CD4-positive, alpha-beta T cell treated with Interleukin-6 for 4 hours (primary cell): ENCODE results near the gene PRSS21.
A peak's percentile ranks its signal among the peaks of the same experiment; 100 is the strongest.

Experiments used
- DNase-seq: peaks from one replicate; pipeline ENCODE4 v3.0.0-alpha.2; 2020; ENCODE audit warnings: mixed read lengths

Gene PRSS21

GRCh38 chr16:2816751-2817339, at the start of gene PRSS21:
PRSS21 (plus strand) TSS chr16:2817237; CDS start chr16:2817269, 32 bp downstream.
- peak; percentile 45 for DNase-seq

DNA sequence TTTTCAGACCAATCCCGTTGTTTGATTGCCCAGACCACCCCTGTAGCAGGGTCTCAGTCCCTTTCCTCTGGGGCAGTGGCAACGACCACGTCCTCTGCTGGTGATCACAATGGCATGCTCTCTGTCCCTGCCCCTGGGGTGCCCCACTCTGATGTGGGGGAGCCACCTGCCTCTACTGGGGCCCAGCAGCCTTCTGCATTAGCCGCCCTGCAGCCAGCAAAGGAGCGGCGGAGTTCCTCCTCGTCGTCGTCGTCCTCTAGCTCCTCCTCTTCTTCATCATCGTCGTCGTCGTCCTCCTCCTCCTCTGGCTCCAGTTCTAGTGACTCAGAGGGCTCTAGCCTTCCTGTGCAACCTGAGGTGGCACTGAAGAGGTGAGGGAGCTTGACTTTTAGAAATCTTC, 49.1 kb upstream of the PRSS21 start:
- DNase-seq, result no peak

GRCh38 chr16:2768403-2769089, 48.5 kb upstream of the PRSS21 start:
- DNase-seq, result no peak

DNA sequence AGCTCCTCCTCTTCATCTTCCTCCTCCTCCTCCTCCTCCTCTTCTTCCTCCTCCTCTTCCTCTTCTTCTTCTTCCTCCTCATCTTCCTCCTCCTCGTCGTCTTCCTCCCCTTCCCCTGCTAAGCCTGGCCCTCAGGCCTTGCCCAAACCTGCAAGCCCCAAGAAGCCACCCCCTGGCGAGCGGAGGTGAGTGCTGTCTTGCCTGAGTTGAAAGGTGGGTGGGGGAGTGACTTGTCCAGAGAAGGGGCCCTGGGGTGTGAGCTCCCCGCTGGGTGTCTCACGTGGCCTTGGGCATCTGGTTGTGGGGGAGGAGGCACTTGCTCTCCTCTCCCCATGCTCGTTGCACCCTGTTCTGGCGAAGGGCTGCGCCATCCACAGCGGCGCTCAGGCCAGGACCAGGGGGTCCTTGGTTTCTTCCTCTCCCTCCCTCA, 47.9 kb upstream of the PRSS21 start:
- no peak for DNase-seq

- DNase-seq, result no peak
Measured at GRCh38 chr16:2769675-2770056, 47.4 kb upstream of the PRSS21 start.

DNA sequence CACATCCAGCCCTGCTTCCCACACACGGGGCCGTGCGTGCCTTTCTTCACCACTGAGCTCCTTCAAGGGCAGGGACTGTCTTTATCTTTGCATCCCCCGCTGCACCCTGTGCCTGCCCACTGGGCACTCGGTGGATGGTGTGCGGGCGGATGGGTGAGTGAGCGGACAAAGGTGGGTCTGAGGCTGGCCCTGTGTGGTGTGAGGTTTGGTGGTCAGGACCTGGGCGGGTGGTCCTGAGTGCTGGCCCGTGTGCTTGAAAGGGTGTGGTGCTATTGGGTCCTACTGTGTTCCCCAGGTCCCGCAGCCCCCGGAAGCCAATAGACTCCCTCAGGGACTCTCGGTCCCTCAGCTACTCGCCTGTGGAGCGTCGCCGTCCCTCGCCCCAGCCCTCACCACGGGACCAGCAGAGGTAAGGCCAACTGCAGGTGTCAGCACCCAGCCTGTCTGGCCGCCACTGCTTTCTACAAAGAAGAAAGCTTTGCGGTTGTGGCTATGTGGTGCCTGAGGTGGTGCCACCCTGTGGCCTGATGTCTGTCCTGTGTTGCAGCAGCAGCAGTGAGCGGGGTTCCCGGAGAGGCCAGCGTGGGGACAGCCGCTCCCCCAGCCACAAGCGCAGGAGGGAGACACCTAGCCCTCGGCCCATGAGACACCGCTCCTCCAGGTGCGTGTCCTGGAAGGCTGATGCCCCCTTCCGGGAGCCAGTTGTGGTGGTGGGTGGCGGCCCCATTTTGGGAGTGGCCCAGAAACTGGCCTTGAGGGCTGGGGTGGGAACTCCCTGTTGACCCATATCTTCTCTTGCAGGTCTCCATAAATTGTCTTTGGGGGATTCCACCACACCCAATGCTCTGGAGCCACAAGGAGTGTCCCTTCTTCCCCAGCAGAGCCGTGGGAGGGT, 46.7 kb upstream of the PRSS21 start:
- DNase-seq, result no peak

DNA sequence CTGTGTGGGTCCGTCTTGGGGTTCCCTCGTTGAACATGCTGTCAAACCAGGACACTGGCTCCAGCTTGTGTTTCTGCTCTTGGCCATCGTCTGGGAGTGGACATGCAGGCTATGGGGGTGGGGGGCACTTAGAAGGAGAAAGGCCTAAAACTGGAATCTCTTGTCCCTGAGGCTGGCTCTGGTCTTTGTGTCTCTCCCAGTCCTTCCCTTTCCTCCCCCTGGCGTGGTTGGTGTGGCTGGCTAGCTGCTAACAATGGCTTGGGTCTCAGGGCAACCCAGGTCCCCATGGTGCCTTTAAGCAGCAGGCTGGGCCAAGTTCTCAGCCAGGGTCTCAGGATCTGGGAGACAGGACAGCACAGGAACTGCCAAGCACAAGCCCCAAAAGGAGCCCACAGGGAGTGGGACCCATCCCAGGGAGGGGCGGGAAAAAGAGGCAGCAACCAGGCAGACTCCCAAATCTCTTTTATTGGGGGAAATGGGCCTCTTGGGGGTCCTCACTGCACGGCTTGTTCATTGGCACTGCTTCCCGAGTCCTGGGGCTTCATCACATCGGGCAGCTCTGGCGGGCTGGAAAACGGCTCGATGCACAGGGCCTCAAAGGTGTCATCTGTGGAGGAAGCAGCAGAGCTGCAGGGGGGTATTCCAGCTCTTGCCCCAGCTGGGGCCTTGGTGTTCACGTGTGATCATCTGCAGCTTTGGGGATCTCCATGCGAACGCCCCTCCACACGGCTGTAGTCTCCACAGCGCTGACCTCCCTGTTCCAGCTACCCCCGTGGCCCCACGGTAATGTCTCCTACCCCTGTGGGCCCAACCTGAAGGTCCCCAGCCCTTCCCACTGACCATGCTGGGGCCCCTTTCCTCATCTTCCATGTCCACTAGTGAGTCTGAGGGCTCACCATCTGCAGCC, 45.3 kb upstream of the PRSS21 start:
- DNase-seq, result no peak

DNA sequence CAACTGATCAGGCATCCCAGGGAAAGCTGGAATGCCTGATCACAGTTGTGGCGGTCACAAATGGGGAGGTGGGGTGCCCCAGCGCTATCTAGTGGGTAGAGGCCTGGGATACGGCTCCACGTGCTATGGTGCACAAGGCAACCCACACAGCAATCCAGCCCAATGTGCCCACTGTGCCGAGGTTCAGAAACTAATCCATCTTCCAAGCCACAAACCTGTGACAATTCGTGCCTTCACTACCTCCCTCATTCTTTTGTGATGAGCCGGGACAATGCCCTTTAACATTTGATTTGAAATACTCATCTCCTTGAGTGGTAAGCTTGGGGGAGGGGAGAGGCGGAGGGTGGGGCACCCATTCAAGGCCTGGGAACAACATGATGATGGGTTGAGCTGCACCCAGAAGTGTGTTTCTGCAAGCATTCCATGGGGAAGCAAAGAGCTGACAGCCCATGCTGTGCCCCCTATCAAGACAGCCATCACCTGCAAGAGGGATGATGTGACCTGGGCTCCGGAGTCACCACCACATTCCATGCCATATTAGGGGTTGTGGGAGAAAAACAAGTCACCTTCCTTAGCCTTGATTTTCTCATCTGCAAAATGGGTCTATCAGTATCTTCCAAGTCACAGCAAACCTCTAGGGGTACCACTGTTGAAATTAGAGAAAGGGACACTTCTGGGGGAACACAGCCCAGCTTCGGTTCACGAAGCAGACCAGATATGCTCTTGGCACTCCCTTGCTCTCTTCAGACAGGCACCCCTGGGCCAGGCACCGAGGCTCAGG, 43.7 kb upstream of the PRSS21 start:
- no peak for DNase-seq

DNA sequence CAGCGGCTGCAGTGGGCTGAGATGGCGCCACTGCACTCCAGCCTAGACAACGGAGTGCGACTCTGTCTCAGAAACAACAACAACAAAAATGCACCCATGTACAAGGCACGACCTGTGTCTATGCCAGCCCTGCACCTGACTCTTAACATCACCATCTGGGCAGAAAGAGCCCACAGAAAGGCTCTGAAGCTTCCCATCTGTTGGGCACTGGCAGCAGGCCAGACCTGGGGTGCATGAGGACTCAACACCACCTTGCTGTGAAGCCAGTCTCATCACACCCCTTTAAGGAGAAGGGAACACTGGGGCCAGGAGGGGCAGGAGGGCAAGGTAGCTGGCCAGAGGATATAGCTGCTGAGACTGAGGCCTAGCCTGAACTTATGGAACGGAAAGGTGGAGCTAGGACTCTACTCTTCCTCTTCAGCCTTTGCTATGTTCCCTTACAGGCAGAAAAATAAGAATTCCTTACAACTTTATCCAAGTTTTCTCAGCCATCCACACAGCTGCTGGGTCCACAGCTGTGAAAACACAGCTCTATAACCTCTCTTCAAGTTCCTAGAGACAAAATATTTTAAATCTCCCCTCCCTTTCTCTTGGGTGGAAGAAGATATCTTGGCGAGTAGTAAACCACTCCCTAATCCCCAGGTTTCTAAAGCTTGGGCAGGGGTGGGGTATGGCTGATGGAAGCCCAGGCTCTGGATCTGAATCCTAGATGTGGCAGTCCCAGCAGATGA, 42.7 kb upstream of the PRSS21 start:
- DNase-seq, result no peak

DNA sequence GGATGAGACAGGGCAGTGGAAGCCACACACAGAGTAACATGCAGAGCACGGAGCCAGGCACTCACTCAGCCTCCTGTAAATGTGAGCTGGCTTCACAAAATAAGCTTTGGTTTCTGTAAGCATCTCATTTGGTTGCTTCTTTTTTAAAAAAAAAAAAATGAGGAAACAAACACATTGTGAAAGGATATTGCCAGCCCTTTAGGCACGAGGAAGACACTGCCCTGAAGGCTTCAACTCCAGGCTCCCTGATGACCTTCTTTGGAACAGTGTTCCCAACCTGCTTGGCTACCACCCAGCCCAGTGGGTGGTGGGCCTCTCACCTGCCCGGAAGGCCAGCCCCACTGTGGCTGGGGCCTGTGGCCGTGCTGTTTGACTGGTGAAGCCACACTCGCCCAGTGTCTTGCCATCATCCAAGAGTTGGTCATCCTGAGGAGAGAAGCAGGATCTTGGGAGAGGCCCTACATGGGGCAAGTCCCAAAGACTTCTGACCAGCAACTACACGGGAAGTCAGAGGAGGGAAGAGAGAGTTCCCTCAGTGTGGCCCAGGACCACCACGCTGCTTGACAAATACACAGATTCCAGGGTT, 41.8 kb upstream of the PRSS21 start:
- no peak for DNase-seq

GRCh38 chr16:2775765-2776499, 41.1 kb upstream of the PRSS21 start:
- DNase-seq, result no peak

GRCh38 chr16:2776500-2777139, 40.4 kb upstream of the PRSS21 start:
- no peak for DNase-seq

DNA sequence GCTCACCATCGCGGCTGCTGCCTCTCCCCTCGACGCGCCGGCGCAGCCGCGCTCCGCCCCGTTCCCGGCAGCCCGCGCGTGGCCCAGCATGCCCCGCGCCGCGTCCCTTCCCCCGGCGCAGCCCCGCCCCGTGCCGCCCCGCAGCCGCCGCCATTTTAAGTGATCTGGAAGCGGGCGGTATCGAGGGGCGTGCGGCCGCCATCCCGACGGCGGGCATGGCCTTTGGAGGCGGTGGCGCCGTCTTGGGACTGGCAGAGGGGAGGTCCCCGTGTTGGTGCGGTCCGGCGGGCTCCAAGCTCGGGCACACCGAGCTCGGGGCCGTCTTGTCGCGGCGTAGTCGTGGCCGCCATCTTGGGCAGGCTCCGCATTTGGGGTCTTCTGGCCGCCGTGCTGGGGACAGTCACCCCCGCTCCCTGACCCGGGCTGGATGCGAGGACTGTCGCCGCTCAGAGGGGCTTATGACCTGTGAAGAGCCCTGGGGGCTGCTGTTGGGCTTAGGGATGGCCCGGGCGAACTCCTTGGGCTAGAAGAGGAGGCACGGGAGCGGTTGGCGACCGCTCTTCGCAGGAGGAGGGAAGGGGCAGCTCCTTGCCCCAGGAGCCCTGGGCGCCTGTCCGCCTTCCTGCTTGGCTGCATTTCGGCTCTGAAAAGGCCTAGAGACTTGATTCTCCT, 39.7 kb upstream of the PRSS21 start, which contains the start of gene ELOB:
Gene ELOB, minus strand, starts transcription at position 50 of the 672 bp plus-strand sequence. Its CDS starts 41 bp downstream, at position 9.
- peak; percentile 91 for DNase-seq

DNA sequence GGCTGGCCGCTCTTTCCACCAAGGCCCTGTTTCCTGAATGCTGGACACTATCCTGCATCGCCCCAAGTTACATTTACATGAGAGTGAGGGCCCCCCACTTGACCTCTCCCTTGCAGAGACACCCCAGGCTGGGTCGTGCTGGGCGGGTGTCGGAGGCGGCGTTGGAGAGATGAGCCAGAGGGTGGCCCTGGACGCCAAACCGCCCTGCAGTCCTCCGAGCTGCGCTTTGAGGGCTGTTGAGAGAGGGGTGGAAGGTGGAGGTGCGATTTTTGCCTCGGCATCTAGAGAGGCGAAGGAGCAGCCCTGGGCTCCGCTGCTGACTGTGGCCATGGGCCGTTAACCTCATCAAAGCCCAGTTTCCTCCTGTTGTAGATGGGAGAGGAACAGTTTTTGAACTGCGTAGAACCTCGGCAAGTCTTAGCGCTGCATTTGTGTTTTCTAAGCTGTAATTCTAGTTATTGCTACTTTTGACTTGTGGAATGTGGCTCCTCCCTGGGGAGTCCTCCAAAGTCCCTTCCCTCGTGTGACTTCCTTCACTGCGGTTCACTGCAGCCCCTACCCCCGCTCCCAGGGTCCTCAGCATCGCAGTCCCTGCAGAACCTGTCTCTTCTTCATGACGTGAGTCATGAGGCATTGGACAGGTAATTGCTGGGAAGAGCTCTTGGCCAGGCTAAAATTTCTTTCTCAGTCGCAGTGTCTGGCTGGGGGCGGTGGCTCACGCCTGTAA, 39.0 kb upstream of the PRSS21 start:
- peak; percentile 51 for DNase-seq

DNA sequence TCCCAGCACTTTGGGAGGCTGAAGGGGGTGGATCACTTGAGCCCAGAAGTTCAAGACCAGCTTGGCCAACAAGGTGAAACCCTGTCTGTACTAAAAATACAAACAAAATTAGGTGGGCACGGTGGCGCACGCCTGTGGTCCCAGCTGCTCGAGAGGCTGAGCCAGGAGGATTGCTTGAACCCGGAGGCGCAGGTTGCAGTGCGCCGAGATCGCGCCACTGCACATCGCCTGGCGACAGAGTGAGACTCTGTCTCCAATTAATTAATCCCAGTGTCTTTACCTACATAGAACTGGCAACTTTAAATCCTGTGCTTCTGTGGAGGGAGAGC, 38.4 kb upstream of the PRSS21 start:
- no peak for DNase-seq

DNA sequence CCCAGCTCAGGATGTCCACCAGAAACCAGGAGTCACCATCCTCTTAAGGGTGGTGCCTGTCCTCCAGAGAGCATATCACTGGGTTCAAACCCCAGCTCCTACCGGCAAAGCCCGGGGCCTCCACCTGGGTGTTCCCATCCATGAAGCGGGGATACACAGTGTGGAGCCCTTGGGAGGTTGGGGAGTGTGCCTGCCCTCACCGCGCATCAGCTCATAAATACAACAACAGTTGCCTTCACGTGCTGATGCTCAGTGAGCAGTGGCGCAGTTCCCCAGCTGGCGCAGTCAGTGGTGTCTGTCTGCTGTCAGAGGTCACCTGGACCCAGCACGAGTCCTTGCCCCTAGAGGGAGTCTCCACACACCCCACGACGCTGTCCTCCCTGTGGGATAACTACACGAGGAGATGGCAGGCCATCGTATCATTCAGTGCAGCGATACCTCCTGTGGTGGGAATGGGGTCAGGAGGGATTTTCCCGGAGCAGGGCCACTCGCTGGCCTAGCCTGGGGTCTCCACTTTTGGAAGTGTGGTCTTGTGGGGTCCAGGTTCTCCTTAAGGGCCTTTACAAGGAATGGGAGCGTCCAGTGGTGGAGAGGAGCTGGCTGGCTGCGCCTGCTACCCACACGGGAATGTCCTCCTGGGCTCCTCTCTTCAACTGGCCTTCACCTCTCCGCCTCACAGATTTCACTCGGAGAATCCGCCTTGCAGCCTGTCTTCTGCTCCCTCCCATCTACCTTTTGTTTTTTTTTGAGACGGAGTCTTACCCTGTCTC, 37.7 kb upstream of the PRSS21 start:
- DNase-seq, result no peak
